H1 (cell line): ENCODE results near the gene CDH8. TPM values are rescaled to one million over a fixed set of nuclear protein-coding genes. Genes with fewer than 3 reads are reported as not detected.

ENCODE experiments used
- CEBPB ChIP-seq: IDR thresholded peaks from 2 replicates; pipeline ENCODE4 v1.6.1; 2012; ENCODE audit warnings: low read depth, low read length
- GTF2F1 ChIP-seq: IDR thresholded peaks from 2 replicates; pipeline ENCODE4 v1.6.1; 2012; ENCODE audit warnings: low read depth, low read length, improper control_type of control experiment, borderline replicate concordance
- SIX5 ChIP-seq: IDR thresholded peaks from 2 replicates; pipeline ENCODE4 v1.6.1; 2011; ENCODE audit warnings: mild to moderate bottlenecking, low read depth, low read length
- polyA plus RNA-seq, 7 experiments: library from polyadenylated mRNA; depleted of rRNA in 3 of 7; stranded (reverse) in 5 of 7; unstranded in 2 of 7; fragments of >200 nt in 5 of 7; fragments of 200-250 nt in 2 of 7; gene quantifications; 1 replicate in 5 of 7; 2 replicates in 1 of 7; 4 replicates in 1 of 7; pipeline versions ENCODE4 v1.2.1 to v1.2.3, GENCODE V29; 2011 to 2013; ENCODE audit warnings: missing spikeins in 2 of 7, mixed read lengths in 2 of 7
- total RNA-seq: library from RNA; stranded (reverse); fragmentation: NEBNext Ultra II Directional; extraction: Animal tissue kit (Norgen Biotek cat#: 25700); gene quantifications from 2 replicates; pipeline ENCODE4 v1.2.1, GENCODE V29; 2021
- TF ChIP-seq, protein P1 (sequence below), 3 experiments: IDR thresholded peaks; 1 replicate in 2 of 3; 2 replicates in 1 of 3; pipeline versions ENCODE4 v1.5.1 to v1.6.1; 2011; ENCODE audit warnings: low read length in 3 of 3, mild to moderate bottlenecking in 3 of 3, inconsistent platforms in 2 of 3, low read depth in 1 of 3, moderate library complexity in 1 of 3; ENCODE audit not compliant: insufficient read depth in 1 of 3; ENCODE audit errors: control extremely low read depth in 1 of 3

Gene CDH8
- total and polyA plus RNA-seq, 2 of the 8 experiments (the other 6 are each of a cell fraction or from before 2014, with no cell fraction given): 7.7 to 8.4 TPM

DNA sequence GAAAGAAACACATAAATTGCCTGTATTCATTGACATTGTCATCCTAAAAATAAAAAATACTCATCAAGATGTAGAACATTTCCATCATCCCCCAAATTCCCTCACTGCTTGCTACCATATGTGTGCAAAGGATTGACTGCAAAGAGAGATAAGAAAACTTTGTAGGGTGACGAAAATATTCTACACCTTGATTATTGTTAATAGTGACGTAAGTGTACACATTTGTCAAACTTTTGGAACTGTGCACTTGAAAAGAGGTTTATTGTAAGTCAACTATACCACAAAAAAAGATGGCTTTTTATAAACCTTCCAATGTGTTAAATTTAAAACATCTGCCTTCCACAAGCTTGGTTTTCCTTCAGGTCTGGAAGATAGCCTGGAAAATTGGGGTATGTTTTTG, 359.5 kb downstream of the CDH8 start (continued):
- TF ChIP-seq SIX5 (no peak), GTF2F1 (no peak), CEBPB (no peak)
- TF ChIP-seq, protein P1, sequence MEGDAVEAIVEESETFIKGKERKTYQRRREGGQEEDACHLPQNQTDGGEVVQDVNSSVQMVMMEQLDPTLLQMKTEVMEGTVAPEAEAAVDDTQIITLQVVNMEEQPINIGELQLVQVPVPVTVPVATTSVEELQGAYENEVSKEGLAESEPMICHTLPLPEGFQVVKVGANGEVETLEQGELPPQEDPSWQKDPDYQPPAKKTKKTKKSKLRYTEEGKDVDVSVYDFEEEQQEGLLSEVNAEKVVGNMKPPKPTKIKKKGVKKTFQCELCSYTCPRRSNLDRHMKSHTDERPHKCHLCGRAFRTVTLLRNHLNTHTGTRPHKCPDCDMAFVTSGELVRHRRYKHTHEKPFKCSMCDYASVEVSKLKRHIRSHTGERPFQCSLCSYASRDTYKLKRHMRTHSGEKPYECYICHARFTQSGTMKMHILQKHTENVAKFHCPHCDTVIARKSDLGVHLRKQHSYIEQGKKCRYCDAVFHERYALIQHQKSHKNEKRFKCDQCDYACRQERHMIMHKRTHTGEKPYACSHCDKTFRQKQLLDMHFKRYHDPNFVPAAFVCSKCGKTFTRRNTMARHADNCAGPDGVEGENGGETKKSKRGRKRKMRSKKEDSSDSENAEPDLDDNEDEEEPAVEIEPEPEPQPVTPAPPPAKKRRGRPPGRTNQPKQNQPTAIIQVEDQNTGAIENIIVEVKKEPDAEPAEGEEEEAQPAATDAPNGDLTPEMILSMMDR (IDR thresholded peaks at IDR 0.05; ENCODE audit: control extremely low read depth in 1 of 3, insufficient read depth in 1 of 3, low read depth in 1 of 3, low read length in 3 of 3): no peak
